SK-N-SH treated with all-trans-retinoic acid at 6 μM for 48 hours (cell line): ENCODE measurements around the gene MAX.

Experiments
- ARNTL ChIP-seq: fragments of 450-650 bp; formaldehyde crosslinking; IDR thresholded peaks from 2 replicates; pipeline ENCODE4 v1.5.0; 2020; ENCODE audit warnings: low read depth, mild to moderate bottlenecking, moderate library complexity, borderline replicate concordance
- CSDC2 ChIP-seq: fragments of 250-450 bp; sonication (Bioruptor Pico); IDR thresholded peaks from 2 replicates; pipeline ENCODE4 v1.5.0; 2020; ENCODE audit warnings: mild to moderate bottlenecking, moderate library complexity
- ISL1 ChIP-seq: fragments of 250-450 bp; sonication (Bioruptor Pico); IDR thresholded peaks from 2 replicates; pipeline ENCODE4 v2.1.2; 2022; ENCODE audit warnings: mild to moderate bottlenecking, moderate library complexity
- OSR1 ChIP-seq: fragments of 250-450 bp; sonication (Bioruptor Pico); IDR thresholded peaks from 2 replicates; pipeline ENCODE4 v1.8.0; 2022; ENCODE audit warnings: moderate library complexity, mild to moderate bottlenecking, inconsistent platforms
- PPARA ChIP-seq: fragments of 250-450 bp; sonication (Bioruptor Pico); IDR thresholded peaks from 2 replicates; pipeline ENCODE4 v1.5.0; 2020; ENCODE audit warnings: mild to moderate bottlenecking, borderline replicate concordance
- RARB ChIP-seq: fragments of 250-450 bp; sonication (Bioruptor Pico); IDR thresholded peaks from 2 replicates; pipeline ENCODE4 v1.8.0; 2021; ENCODE audit warnings: mild to moderate bottlenecking, moderate library complexity
- SNAI2 ChIP-seq: fragments of 250-450 bp; sonication (Bioruptor Pico); IDR thresholded peaks from 2 replicates; pipeline ENCODE4 v1.5.0; 2020; ENCODE audit warnings: mild to moderate bottlenecking, moderate library complexity
- ZFP3 ChIP-seq: fragments of 250-450 bp; sonication (Bioruptor Pico); IDR thresholded peaks from 2 replicates; pipeline ENCODE4 v1.5.0; 2020; ENCODE audit warnings: mild to moderate bottlenecking, moderate library complexity
- ZFP30 ChIP-seq: fragments of 450-650 bp; formaldehyde crosslinking; IDR thresholded peaks from 2 replicates; pipeline ENCODE4 v1.5.0; 2022; ENCODE audit warnings: mild to moderate bottlenecking, moderate library complexity
- TF ChIP-seq, protein P1 (sequence below): fragments of 250-450 bp; sonication (Bioruptor Pico); IDR thresholded peaks from 2 replicates; pipeline ENCODE4 v1.8.0; 2021; ENCODE audit warnings: low read depth, mild to moderate bottlenecking, moderate library complexity, borderline replicate concordance
- TF ChIP-seq, protein P2 (sequence below): fragments of 250-450 bp; sonication (Bioruptor Pico); IDR thresholded peaks from 2 replicates; pipeline ENCODE4 v1.8.0; 2020; ENCODE audit warnings: mild to moderate bottlenecking, moderate library complexity, borderline replicate concordance
- TF ChIP-seq, protein P3 (sequence below): fragments of 250-450 bp; sonication (Bioruptor Pico); IDR thresholded peaks from 2 replicates; pipeline ENCODE4 v1.5.1; 2021; ENCODE audit warnings: mild to moderate bottlenecking, moderate library complexity
- TF ChIP-seq, protein P4 (sequence below): fragments of 250-450 bp; sonication (Bioruptor Pico); IDR thresholded peaks from 2 replicates; pipeline ENCODE4 v1.5.1; 2020; ENCODE audit warnings: low read depth, mild to moderate bottlenecking, moderate library complexity

DNA sequence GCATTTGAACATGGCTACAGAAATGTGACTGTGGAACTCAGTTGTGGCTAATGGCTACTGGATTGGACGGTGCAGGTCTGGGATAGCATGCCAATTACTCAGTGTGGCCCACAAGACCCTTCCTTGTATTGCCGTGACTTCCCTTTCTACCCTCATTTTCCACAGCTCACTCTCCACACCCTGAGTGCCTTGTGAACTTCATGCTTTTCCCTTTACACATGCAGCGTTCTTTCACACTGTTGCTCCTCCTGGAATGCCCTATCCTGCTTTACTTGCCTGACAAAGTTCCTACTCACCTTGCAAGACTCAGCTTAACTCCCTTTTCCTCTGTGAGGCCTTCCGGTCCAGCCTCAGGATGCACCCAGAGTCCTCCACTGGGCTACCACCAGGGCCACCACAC lies 46.8 kb upstream of the MAX start:
- TF ChIP-seq, protein P1, sequence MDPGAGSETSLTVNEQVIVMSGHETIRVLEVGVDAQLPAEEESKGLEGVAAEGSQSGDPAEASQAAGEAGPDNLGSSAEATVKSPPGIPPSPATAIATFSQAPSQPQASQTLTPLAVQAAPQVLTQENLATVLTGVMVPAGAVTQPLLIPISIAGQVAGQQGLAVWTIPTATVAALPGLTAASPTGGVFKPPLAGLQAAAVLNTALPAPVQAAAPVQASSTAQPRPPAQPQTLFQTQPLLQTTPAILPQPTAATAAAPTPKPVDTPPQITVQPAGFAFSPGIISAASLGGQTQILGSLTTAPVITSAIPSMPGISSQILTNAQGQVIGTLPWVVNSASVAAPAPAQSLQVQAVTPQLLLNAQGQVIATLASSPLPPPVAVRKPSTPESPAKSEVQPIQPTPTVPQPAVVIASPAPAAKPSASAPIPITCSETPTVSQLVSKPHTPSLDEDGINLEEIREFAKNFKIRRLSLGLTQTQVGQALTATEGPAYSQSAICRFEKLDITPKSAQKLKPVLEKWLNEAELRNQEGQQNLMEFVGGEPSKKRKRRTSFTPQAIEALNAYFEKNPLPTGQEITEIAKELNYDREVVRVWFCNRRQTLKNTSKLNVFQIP (CRISPR knock-in tag) = no peak
- no peak for TF ChIP-seq CSDC2 (CRISPR knock-in tag)
- TF ChIP-seq PPARA (CRISPR knock-in tag) = no peak
- TF ChIP-seq, protein P2, sequence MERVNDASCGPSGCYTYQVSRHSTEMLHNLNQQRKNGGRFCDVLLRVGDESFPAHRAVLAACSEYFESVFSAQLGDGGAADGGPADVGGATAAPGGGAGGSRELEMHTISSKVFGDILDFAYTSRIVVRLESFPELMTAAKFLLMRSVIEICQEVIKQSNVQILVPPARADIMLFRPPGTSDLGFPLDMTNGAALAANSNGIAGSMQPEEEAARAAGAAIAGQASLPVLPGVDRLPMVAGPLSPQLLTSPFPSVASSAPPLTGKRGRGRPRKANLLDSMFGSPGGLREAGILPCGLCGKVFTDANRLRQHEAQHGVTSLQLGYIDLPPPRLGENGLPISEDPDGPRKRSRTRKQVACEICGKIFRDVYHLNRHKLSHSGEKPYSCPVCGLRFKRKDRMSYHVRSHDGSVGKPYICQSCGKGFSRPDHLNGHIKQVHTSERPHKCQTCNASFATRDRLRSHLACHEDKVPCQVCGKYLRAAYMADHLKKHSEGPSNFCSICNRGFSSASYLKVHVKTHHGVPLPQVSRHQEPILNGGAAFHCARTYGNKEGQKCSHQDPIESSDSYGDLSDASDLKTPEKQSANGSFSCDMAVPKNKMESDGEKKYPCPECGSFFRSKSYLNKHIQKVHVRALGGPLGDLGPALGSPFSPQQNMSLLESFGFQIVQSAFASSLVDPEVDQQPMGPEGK (CRISPR knock-in tag) = no peak
- TF ChIP-seq ARNTL = no peak
- TF ChIP-seq ZFP30 (CRISPR knock-in tag) = no peak
- TF ChIP-seq SNAI2 = no peak
- TF ChIP-seq, protein P3, sequence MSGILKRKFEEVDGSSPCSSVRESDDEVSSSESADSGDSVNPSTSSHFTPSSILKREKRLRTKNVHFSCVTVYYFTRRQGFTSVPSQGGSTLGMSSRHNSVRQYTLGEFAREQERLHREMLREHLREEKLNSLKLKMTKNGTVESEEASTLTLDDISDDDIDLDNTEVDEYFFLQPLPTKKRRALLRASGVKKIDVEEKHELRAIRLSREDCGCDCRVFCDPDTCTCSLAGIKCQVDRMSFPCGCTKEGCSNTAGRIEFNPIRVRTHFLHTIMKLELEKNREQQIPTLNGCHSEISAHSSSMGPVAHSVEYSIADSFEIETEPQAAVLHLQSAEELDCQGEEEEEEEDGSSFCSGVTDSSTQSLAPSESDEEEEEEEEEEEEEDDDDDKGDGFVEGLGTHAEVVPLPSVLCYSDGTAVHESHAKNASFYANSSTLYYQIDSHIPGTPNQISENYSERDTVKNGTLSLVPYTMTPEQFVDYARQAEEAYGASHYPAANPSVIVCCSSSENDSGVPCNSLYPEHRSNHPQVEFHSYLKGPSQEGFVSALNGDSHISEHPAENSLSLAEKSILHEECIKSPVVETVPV = no peak
- no peak for TF ChIP-seq ZFP3 (CRISPR knock-in tag)
- no peak for TF ChIP-seq ISL1 (CRISPR knock-in tag)
- no peak for TF ChIP-seq OSR1
- TF ChIP-seq RARB (CRISPR knock-in tag) = no peak
- TF ChIP-seq, protein P4, sequence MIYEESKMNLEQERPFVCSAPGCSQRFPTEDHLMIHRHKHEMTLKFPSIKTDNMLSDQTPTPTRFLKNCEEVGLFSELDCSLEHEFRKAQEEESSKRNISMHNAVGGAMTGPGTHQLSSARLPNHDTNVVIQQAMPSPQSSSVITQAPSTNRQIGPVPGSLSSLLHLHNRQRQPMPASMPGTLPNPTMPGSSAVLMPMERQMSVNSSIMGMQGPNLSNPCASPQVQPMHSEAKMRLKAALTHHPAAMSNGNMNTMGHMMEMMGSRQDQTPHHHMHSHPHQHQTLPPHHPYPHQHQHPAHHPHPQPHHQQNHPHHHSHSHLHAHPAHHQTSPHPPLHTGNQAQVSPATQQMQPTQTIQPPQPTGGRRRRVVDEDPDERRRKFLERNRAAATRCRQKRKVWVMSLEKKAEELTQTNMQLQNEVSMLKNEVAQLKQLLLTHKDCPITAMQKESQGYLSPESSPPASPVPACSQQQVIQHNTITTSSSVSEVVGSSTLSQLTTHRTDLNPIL (CRISPR knock-in tag) = no peak
